ENCODE results near the gene TP53I11.

TP53I11 gene

DNA sequence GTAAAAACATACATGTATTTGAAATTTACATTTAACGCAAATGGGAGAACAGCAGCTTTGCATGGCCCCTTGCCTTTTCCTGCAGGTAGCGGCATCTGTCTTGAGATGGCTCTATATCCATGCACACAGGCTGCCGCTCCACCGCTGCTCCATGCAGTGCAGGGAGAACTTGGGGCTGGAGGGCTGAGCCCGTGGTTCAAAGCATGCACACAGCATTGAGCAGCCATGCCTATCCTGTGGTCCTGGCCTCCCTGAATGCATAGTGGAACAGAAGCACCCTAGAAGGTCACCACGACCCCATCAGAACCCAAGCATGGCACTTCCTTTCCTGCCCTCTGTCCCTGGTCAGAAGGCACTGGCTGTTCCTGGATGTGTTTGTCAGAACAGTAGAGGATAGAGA, 35.0 kb upstream of the TP53I11 start:
- H3K36me3 Mint-ChIP-seq (ENCODE audit: low read depth): no peaks in the 10 kb centered on the region
- H3K27me3 Mint-ChIP-seq: no peaks in the 10 kb centered on the region
- H3K9me3 Mint-ChIP-seq: no peaks in the 10 kb centered on the region
- no peak overlapping the region for H3K27ac Mint-ChIP-seq
- peaks cover 5% of the 10 kb centered on the region for H3K4me1 Mint-ChIP-seq (ENCODE audit: low read depth)
- H3K4me3 Mint-ChIP-seq: no peak overlapping the region

DNA sequence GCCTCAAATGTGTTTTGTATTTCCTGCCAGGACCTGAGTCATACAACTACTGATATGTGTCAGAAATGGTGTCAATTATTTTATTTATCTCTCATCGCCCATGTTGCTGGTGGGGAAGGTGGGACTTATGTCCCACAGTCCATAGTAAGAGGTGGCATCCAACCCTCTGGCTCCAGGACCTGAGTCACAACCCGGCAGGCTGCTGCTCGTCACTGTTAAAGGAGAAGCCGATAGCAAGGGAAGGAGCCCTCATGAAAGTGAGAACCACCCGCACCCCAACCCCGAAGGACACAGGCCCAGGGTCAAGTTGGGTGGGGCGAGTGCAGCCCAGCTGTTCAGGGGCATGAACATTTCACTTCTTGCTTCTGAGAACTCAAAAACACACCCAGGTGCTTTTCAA, 33.1 kb upstream of the TP53I11 start:
- no peak overlapping the region for H3K27ac Mint-ChIP-seq
- no peaks in the 10 kb centered on the region for H3K36me3 Mint-ChIP-seq (ENCODE audit: low read depth)
- no peak overlapping the region for H3K4me3 Mint-ChIP-seq
- H3K27me3 Mint-ChIP-seq: no peaks in the 10 kb centered on the region
- H3K9me3 Mint-ChIP-seq: no peaks in the 10 kb centered on the region
- peaks cover 23% of the 10 kb centered on the region for H3K4me1 Mint-ChIP-seq (ENCODE audit: low read depth)

DNA sequence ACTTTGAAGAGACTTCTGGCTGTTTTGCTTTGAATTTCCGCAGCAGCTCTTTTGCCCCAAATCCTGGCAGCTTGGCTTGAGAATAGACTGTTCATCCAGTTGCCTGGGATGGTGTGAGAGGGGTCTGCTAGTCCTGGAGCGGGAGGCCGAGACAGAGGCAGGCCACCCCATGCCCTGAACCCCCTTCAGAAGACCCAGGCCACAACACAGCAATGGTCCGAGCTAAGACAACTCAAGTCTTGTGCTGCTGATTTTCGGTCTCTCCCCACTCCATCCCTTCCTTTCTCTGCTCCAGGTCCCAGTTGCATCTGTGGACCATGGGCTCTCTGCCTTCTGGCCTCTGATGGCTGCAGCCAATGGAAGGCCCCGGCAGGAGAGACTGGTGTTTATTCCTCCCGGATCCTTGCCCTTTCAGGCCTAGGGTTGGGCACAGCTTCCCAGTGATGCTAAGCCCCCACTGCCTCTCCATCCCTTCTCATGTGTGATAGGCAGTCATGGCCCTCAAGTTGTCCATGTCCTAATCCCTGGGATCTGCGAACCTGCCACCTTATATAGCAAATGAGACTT, 31.9 kb upstream of the TP53I11 start:
- Mint-ChIP-seq H3K27me3 (no peaks in the 10 kb centered on the region), H3K4me3 (no peak overlapping the region), H3K4me1 (ENCODE audit: low read depth) (peaks cover 23% of the 10 kb centered on the region), H3K27ac (no peak overlapping the region), H3K9me3 (no peaks in the 10 kb centered on the region), H3K36me3 (ENCODE audit: low read depth) (no peaks in the 10 kb centered on the region)

DNA sequence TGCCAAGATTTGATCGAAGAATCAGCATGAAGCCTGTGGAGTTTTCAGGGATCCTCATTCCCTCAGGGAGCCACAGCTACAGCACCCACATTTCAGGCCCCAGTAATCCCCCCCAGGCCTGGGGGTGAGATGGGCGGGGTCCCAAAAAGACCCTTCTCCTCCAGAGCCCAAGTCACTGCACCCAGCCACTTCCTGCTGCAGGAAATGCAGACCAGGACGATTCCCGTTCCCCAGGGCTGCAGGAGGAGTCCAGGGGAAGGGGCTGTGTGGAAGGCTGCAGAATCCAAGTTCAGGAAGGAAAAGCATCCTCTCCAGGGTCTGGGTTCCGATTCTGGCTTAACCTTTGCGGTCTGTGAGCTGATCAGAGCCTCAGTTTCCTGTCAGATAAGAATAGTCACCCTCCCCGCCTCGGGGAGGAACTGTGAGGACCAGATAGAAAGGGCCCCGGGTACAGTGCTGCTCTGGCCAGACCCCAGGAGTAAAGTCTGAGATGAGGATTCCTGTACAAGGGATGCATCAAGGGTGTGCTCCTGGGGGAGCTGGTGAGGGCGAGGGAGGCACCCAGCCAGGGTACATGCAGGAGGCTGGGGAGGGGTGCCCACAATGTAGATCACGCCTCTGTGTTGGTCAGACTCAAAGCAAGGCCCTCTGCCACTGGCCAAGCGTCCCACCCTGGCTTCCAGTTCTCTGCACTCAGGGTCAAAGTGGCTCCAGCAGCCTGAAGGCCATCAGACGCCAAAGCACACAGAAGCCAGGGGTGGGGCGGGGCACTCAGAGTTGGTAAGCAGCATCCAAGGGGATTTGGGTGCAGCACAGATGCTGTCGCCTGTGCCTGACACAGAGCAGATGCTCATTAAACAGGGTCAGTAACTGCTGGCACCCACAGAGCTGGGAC, 30.1 kb upstream of the TP53I11 start:
- Mint-ChIP-seq H3K9me3 (no peaks in the 10 kb centered on the region), H3K4me3 (no peak overlapping the region), H3K27ac (no peak overlapping the region), H3K4me1 (ENCODE audit: low read depth) (peaks cover 19% of the 10 kb centered on the region), H3K36me3 (ENCODE audit: low read depth) (no peaks in the 10 kb centered on the region), H3K27me3 (no peaks in the 10 kb centered on the region)

DNA sequence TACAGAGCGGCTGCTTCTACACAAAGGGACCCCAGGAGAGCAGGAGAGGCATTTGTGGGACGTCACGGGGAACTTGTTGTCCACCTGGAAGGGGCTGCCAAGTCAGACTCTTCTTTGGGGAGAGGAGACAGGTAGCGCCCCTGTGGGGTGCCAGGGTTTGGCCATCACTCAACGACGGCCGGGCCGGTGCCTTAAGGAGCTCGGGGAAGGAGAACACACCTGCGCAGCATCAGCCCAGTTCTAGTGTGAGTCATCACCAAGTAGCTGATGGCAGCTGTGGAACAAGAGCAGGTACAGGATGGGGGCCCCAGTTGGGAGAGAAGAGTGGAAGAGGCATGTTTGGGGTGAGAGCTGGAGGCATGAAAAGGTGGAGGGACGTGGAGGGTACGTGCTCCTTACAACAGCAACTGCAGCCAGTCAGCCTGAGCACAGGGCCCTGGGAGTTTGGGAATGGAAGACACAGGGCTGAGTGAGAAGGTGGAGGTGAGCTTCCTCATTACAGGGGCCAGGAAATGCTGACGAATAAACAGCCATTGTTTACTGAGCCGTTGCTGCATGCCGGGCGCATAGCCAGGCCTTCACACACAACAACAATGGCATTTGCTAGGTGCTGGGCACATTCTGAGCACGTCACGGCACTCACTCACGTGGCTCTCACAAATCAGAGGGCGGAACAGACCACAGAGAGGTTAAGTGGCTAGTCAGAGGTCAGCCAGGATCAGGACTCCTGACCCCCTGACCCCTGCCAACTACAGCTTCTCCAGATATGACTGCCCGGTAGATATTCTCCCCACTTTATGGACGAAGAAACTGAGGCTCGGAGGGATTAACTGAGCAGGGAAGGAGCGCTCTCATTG, 29.1 kb upstream of the TP53I11 start:
- Mint-ChIP-seq H3K4me1 (ENCODE audit: low read depth) (peaks cover 19% of the 10 kb centered on the region), H3K36me3 (ENCODE audit: low read depth) (no peaks in the 10 kb centered on the region), H3K27me3 (no peaks in the 10 kb centered on the region), H3K9me3 (no peaks in the 10 kb centered on the region), H3K27ac (no peak overlapping the region), H3K4me3 (no peak overlapping the region)

DNA sequence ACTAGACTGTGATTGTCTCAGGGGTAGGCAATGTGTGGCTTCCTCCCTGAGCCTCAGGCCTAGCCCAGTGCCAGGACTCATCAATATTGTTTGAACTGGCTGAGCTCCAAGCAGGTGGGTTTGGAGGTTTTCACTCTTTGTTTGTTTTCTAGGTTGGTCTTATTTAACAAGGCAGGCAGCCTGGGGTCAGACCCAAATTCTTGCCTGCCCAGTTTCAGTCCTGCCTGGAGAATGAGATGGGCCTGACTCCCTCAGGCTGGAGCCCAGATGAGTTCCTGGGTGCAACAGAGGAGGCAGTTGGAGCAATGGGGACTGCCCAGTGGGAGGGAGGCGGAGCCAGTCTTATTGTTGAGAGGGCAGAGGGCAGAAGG, 28.3 kb upstream of the TP53I11 start:
- Mint-ChIP-seq H3K9me3 (no peaks in the 10 kb centered on the region), H3K27ac (no peak overlapping the region), H3K36me3 (ENCODE audit: low read depth) (no peaks in the 10 kb centered on the region), H3K4me1 (ENCODE audit: low read depth) (peaks cover 19% of the 10 kb centered on the region), H3K4me3 (no peak overlapping the region), H3K27me3 (no peaks in the 10 kb centered on the region)

DNA sequence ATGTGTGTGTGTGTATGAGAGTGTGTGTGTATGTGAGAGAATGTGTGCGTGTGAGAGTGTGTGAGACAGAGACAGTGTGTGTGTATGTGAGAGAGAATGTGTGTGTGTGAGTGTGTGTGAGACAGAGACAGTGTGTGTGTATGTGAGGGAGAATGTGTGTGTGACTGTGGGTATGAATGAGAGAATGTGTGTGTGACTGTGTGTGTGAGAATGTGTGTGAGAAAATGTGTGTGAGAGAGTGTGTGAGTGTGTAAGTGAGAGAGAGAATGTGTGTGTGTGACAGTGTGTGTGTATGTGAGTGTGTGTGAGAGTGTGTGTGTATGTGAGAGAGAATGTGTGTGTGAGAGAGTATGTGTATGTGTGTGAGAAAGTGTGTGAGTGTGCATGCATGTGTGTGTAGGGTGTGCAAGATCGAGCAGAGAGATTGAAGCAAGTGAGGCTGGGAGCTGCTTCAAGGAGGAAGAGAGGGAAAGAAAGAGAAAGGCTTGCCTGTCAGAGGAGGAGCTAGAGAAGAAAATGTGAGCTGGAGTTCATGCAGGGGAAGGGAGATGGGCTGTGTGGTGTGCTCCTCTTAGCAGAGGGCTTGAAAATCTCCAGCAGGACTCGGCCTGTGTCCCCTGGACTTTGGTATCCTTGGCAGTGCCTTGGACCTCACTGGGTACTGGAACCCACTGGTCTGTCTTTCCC, 27.7 kb upstream of the TP53I11 start:
- no peak overlapping the region for H3K27ac Mint-ChIP-seq
- H3K4me3 Mint-ChIP-seq: no peak overlapping the region
- H3K4me1 Mint-ChIP-seq (ENCODE audit: low read depth): peaks cover 19% of the 10 kb centered on the region
- H3K36me3 Mint-ChIP-seq (ENCODE audit: low read depth): no peaks in the 10 kb centered on the region
- no peaks in the 10 kb centered on the region for H3K27me3 Mint-ChIP-seq
- no peaks in the 10 kb centered on the region for H3K9me3 Mint-ChIP-seq

DNA sequence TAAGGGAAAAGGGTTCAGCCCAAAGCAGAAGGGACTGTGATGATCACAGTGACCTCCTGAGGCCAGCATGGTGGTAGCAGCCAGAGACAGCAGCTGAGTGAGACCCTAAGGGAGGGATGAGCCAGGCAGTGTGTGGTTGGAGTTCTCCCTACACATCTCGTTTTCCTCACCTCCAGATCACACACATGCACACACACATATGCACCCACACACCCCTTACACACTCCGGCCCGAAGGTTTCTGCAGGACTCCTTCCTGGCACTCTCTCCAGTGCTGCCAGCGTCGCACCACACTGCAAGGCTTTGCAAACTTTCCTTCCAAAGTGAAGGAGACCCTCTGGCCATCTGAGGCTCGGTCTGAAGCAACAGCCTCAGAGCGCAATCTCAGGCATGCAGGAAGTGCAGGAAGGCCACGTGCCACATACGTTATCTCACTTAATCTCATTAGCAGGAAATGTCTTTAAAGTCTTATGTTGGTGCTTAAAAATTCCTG, 26.9 kb upstream of the TP53I11 start:
- Mint-ChIP-seq H3K36me3 (ENCODE audit: low read depth) (no peaks in the 10 kb centered on the region), H3K4me1 (ENCODE audit: low read depth) (peaks cover 19% of the 10 kb centered on the region), H3K27ac (no peak overlapping the region), H3K27me3 (no peaks in the 10 kb centered on the region), H3K9me3 (no peaks in the 10 kb centered on the region), H3K4me3 (no peak overlapping the region)

DNA sequence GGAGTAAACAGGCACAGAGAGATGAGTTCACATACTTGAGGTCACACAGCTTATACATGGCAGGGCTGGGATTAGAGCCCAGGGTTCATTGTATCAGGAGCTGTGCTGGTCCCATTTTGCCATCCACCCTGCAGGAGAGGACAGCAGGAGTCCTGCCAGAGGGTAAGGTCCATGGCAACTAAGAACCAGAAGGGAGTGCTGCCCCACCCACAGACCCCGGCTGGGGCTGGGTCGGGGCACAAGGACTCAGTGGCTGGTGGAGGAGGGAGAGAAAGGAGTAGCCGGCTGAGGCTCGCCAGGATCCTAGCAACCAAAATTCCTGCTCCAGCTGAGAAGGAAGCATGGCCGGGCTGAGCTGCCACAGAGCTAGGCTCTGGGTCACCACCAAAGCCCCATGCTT, 25.9 kb upstream of the TP53I11 start:
- H3K9me3 Mint-ChIP-seq: no peaks in the 10 kb centered on the region
- H3K36me3 Mint-ChIP-seq (ENCODE audit: low read depth): no peaks in the 10 kb centered on the region
- no peak overlapping the region for H3K4me3 Mint-ChIP-seq
- peaks cover 19% of the 10 kb centered on the region for H3K4me1 Mint-ChIP-seq (ENCODE audit: low read depth)
- H3K27ac Mint-ChIP-seq: no peak overlapping the region
- no peaks in the 10 kb centered on the region for H3K27me3 Mint-ChIP-seq

DNA sequence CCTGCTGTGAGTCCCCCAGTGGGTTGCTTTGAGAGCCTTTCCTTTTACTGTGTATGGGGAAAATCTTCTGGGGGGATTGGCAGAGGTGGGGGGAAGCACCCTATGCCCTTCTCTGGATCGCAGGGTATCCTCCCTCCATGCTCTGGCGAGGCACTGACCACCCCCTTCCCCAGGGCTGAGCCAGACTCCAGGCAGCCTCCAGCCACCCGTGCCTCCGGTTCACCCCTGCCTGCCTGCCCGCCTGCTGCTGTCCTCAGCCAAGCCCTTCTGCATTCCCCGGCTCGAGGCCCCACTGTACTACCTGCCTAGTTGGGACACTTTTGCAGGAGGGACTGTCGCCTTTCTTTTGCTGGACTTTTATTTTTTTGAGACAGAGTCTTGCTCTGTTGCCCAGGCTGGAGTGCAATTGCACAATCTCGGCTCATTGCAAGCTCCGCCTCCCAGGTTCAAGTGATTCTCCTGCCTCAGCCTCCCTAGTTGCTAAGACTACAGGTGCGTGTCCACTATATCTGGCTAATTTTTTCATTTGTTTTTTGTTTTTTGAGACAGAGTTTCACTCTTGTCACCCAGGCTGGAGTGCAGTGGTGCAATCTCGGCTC, 23.8 kb upstream of the TP53I11 start:
- Mint-ChIP-seq H3K27ac (no peak overlapping the region), H3K9me3 (no peaks in the 10 kb centered on the region), H3K4me3 (no peak overlapping the region), H3K4me1 (ENCODE audit: low read depth) (peaks cover 6% of the 10 kb centered on the region), H3K36me3 (ENCODE audit: low read depth) (no peaks in the 10 kb centered on the region), H3K27me3 (no peaks in the 10 kb centered on the region)

DNA sequence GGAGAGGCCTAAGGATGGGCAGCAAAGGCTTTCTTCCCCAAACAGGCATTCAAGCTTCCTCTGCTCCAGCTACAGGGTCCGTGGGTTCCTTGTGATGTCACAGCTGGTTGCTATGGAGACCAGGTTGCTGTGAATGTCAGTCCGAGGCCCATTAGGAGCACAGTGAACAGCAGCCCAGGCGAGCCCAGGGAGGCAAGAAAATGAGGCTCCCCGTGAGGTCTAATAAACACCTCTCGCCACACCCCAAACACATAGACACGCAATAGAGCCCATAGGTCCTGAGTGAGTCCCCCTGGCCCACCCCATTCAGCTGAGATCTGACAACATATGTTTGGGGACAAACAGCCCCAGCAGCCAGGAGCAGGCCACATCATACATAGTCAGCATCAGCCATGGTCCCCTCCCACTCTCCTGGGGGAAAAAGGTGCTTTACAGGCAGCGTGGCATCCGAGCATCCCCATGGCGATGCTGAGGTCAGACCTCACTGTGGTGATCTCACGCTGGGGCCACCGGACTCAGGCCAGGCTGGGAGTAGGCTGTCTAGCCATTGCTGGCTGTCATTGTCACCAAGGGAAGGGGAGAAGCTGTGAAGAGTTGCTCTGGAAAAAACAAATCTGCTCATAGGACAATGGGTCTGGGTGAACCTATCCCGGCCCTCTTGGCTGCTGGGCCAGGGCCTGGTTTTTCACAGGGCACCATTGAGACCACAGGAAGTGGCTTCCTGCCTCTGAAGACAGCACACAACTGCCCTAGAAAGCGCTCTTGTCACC, 23.1 kb upstream of the TP53I11 start:
- Mint-ChIP-seq H3K4me1 (ENCODE audit: low read depth) (no peaks in the 10 kb centered on the region), H3K36me3 (ENCODE audit: low read depth) (no peaks in the 10 kb centered on the region), H3K27ac (no peak overlapping the region), H3K4me3 (no peak overlapping the region), H3K9me3 (no peaks in the 10 kb centered on the region), H3K27me3 (no peaks in the 10 kb centered on the region)

DNA sequence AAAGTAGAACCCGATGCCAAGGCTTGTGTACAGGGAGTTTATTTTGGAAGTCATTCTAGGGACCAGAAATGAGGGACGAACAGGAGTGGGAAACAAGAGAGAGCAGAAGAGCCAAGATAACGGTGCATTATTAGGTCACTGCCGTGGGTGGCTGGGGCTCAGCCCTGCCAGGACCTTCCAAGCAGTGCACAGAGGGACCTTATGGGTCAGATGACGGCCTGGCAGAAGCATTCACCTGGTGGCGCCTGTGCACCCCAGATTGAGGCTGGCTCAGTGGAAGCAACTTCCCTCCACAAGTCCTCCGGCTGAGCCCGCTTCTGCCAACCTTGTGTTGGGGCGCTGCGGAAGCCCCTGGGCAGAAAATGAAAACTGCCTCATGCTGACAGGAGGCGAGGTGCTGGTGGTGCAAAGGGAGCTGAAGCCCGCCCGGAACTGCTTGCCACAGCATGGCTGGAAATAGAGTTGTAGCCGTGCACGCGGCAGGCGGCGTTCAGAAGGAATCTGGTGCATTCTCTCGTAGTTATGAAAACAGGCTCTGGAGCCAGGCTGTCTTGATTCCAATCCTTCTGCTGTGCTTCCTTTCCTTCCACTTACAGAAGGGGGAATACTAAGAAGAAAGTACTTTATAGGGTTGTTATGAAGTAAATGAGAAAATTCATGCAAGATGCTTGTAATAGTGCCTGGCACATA, 22.2 kb upstream of the TP53I11 start:
- Mint-ChIP-seq H3K4me3 (no peak overlapping the region), H3K4me1 (ENCODE audit: low read depth) (no peaks in the 10 kb centered on the region), H3K36me3 (ENCODE audit: low read depth) (no peaks in the 10 kb centered on the region), H3K27me3 (no peaks in the 10 kb centered on the region), H3K27ac (no peak overlapping the region), H3K9me3 (no peaks in the 10 kb centered on the region)

DNA sequence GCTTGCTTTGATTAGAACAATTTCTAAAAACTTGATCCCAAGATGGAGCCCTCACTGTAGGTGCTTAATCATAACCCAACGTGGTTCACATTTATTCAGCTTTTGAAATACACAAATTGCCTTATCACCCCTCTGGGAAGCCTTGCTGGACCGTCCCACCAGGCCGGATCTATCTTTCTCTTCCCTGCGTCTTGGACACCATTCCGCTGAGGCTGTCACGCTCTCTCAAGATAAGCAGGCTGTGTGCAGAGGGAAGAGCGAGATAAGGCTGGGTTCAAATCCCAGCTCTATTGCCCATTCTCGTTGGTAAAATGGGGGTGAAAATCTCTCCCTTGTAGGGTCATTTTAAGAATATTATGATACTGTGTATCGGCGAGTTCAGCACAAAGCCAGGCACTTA, 20.5 kb upstream of the TP53I11 start:
- Mint-ChIP-seq H3K4me1 (ENCODE audit: low read depth) (no peaks in the 10 kb centered on the region), H3K9me3 (no peaks in the 10 kb centered on the region), H3K36me3 (ENCODE audit: low read depth) (no peaks in the 10 kb centered on the region), H3K4me3 (no peak overlapping the region), H3K27me3 (no peaks in the 10 kb centered on the region), H3K27ac (no peak overlapping the region)
